Gastroesophageal sphincter (tissue), 3 donors: ENCODE measurements around the gene ASB10.

Experiments
- POLR2A ChIP-seq, 2 donors: fragments of 450-650 bp; IDR thresholded peaks; one replicate each; pipeline ENCODE4 v1.6.1; 2017; ENCODE audit warnings: antibody characterized with exemption in 2 of 2, mild to moderate bottlenecking in 2 of 2, moderate library complexity in 1 of 2
- POLR2AphosphoS5 ChIP-seq: sonication (generic); formaldehyde crosslinking; IDR thresholded peaks from one replicate; pipeline ENCODE4 v1.6.1; 2017; ENCODE audit warnings: antibody characterized with exemption
- TF ChIP-seq, protein P1 (sequence below), 4 experiments: fragments of 200-600 bp in 2 of 4; fragments of 450-650 bp in 2 of 4; sonication (generic) in 1 of 4; IDR thresholded peaks; one replicate each; pipeline ENCODE4 v1.5.1; 2017 to 2019; ENCODE audit warnings: antibody characterized with exemption in 4 of 4, mild to moderate bottlenecking in 2 of 4, moderate library complexity in 2 of 4

GRCh38 chr7:151229249-151229648, 42.2 kb upstream of the ASB10 start:
- TF ChIP-seq, protein P1, sequence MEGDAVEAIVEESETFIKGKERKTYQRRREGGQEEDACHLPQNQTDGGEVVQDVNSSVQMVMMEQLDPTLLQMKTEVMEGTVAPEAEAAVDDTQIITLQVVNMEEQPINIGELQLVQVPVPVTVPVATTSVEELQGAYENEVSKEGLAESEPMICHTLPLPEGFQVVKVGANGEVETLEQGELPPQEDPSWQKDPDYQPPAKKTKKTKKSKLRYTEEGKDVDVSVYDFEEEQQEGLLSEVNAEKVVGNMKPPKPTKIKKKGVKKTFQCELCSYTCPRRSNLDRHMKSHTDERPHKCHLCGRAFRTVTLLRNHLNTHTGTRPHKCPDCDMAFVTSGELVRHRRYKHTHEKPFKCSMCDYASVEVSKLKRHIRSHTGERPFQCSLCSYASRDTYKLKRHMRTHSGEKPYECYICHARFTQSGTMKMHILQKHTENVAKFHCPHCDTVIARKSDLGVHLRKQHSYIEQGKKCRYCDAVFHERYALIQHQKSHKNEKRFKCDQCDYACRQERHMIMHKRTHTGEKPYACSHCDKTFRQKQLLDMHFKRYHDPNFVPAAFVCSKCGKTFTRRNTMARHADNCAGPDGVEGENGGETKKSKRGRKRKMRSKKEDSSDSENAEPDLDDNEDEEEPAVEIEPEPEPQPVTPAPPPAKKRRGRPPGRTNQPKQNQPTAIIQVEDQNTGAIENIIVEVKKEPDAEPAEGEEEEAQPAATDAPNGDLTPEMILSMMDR (IDR thresholded peaks at IDR 0.05) = no peak
- TF ChIP-seq POLR2AphosphoS5 = no peak
- no peak for TF ChIP-seq POLR2A (IDR thresholded peaks at IDR 0.05)
